Measurements from ENCODE around the gene SBF2. TPM values are rescaled to one million over a fixed set of nuclear protein-coding genes. Genes with fewer than 3 reads are reported as not detected.
A peak's percentile ranks its signal among the peaks of the same experiment; 100 is the strongest.

SBF2 gene
- total and polyA plus RNA-seq, 11 donors: 10.4 to 33.9 (median 20.9) TPM

DNA sequence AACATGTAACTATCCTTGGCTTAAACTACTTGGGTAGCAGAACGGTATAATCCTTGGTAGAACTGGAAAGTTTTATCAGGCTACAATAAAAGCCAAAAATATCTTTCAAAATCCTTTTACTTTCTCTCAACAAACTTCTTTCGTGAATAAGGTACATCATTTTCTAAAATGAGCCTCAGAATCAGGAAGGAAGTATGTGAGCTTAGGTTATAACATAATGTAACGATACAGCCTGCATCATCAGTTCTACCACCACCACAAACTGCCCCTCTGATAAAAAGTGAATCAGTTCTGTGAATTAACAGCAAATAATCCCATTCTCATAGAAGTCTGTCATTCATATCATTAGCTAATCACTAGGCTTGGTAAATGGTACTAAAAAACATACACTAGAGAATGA, 244.3 kb downstream of the SBF2 start:
- H3K4me3 ChIP-seq: no peak overlapping the region
- TF ChIP-seq, protein P1, sequence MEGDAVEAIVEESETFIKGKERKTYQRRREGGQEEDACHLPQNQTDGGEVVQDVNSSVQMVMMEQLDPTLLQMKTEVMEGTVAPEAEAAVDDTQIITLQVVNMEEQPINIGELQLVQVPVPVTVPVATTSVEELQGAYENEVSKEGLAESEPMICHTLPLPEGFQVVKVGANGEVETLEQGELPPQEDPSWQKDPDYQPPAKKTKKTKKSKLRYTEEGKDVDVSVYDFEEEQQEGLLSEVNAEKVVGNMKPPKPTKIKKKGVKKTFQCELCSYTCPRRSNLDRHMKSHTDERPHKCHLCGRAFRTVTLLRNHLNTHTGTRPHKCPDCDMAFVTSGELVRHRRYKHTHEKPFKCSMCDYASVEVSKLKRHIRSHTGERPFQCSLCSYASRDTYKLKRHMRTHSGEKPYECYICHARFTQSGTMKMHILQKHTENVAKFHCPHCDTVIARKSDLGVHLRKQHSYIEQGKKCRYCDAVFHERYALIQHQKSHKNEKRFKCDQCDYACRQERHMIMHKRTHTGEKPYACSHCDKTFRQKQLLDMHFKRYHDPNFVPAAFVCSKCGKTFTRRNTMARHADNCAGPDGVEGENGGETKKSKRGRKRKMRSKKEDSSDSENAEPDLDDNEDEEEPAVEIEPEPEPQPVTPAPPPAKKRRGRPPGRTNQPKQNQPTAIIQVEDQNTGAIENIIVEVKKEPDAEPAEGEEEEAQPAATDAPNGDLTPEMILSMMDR (IDR thresholded peaks at IDR 0.05): no peak
- TF ChIP-seq POLR2A (IDR thresholded peaks at IDR 0.05): no peak
- H3K36me3 ChIP-seq: no peaks in the 10 kb centered on the region
- H3K27me3 ChIP-seq: no peaks in the 10 kb centered on the region
- H3K27ac ChIP-seq: no peak overlapping the region
- DNase-seq (no peak), ATAC-seq (no peak)
- H3K4me1 ChIP-seq: peaks cover 0 to 3% (median 0%) of the 10 kb centered on the region in 12 donors
- peaks cover 0 to 27% (median 15%) of the 10 kb centered on the region in 12 donors for H3K9me3 ChIP-seq
- whole genome bisulfite sequencing, 4 donors: 59 to 73% (median 70%) methylated on average over 3 of the region's 3 CpGs
- intact Hi-C loops (cut with DNase I): no loop called here

GRCh38 chr11:10048350-10048749, 245.7 kb downstream of the SBF2 start:
- H3K4me1 ChIP-seq: peaks cover 0 to 3% (median 0%) of the 10 kb centered on the region in 12 donors
- no peak overlapping the region for H3K4me3 ChIP-seq
- peaks cover 0 to 41% (median 22%) of the 10 kb centered on the region in 12 donors for H3K9me3 ChIP-seq
- TF ChIP-seq, protein P1 (IDR thresholded peaks at IDR 0.05): no peak
- TF ChIP-seq POLR2A (IDR thresholded peaks at IDR 0.05): no peak
- no peaks in the 10 kb centered on the region for H3K27me3 ChIP-seq
- ATAC-seq: no peak
- DNase-seq: no peak
- H3K36me3 ChIP-seq: no peaks in the 10 kb centered on the region
- intact Hi-C loops (cut with DNase I): no loop called here
- no peak overlapping the region for H3K27ac ChIP-seq

DNA sequence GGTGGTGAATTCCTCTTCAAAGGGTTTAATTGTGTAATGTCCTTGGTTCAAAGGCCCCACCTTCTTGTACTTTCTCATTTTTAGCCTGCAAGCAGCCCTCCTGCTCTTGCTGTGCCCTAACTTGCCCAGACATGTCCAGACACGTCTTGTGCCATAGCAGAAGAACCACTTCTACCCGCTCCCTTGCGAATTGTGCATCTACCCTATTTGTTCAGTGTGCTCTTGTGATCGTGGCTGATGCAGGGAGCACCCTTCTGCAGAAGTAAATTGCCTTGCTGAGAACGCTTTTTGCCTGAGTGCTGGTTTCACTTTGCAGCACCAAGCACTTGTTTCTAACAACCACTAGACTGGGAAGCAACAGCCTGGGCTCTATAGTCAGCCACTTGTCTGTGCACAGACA, 249.4 kb downstream of the SBF2 start:
- intact Hi-C loops (cut with DNase I): no loop called here
- ATAC-seq: no peak
- DNase-seq: no peak
- Histone ChIP-seq H3K4me3 (no peak overlapping the region), H3K4me1 (peaks cover 0 to 23% (median 5%) of the 10 kb centered on the region in 12 donors), H3K36me3 (peaks cover 0 to 16% (median 0%) of the 10 kb centered on the region in 9 donors), H3K27me3 (no peaks in the 10 kb centered on the region), H3K9me3 (peaks cover 0 to 43% (median 22%) of the 10 kb centered on the region in 12 donors), H3K27ac (no peak overlapping the region)
- TF ChIP-seq POLR2A (IDR thresholded peaks at IDR 0.05): no peak
- TF ChIP-seq, protein P1 (IDR thresholded peaks at IDR 0.05): no peak
- WGBS, 4 donors: 95 to 100% (median 98%) methylated on average over 5 of the region's 5 CpGs

DNA sequence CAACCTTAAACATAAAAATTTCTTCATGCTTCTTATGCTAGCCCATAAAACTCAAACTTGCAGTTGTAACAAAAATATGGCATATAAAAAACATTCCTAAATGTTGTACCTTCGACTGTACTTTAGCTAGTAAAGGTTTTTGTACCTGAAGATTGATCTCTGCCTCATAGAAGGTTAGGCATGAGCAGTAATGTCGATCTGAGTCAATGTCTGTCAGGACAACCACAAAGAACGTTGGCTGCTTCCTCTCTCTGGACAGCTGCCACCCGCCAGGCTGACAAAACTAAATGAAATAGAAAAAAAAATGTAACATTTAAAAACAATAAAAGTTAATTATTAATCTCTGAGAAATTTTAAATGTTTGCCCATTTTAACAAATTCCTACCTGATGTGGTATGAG, 251.3 kb downstream of the SBF2 start:
- ATAC-seq: no peak
- WGBS, 4 donors: 85 to 89% (median 87%) methylated on average over 4 of the region's 4 CpGs

More for the DNA sequence above, 251.3 kb downstream of the SBF2 start:
- Histone ChIP-seq H3K4me3 (no peak overlapping the region), H3K36me3 (peaks cover 0 to 16% (median 0%) of the 10 kb centered on the region in 9 donors), H3K27me3 (no peaks in the 10 kb centered on the region), H3K4me1 (peaks cover 0 to 34% (median 12%) of the 10 kb centered on the region in 12 donors), H3K27ac (peak overlapping the region in 1 of 12 donors; percentile 42), H3K9me3 (peaks cover 0 to 43% (median 22%) of the 10 kb centered on the region in 12 donors)
- DNase-seq: no peak
- intact Hi-C loops (cut with DNase I): no loop called here
- TF ChIP-seq, protein P1 (IDR thresholded peaks at IDR 0.05): no peak
- no peak for TF ChIP-seq POLR2A (IDR thresholded peaks at IDR 0.05)
